IPS DF 19.7 (cell line): ENCODE results near the gene SUPT16H.
A peak's percentile ranks its signal among the peaks of the same experiment; 100 is the strongest.
"Not testable (repeated sequence)": the region's sequence is repeated elsewhere in the genome, so short reads cannot be mapped to it uniquely, and the experiment has no call there.

Experiments
- DNase-seq: peaks from one replicate; pipeline ENCODE4 v3.0.0-alpha.2; 2013; ENCODE audit warnings: low read depth, low spot score

The SUPT16H gene

GRCh38 chr14:21383848-21384493 is at the start of gene SUPT16H:
Gene SUPT16H, minus strand, starts transcription at chr14:21384019. Its CDS starts 92 bp downstream, at chr14:21383927.
- DNase-seq = peak; percentile 80

- no peak for DNase-seq
Measured at GRCh38 chr14:21431126-21431525, 47.3 kb upstream of the SUPT16H start.

- DNase-seq = no peak
Measured at GRCh38 chr14:21428930-21429329, 45.1 kb upstream of the SUPT16H start.

- DNase-seq = no peak
Measured at GRCh38 chr14:21426692-21427091, 42.9 kb upstream of the SUPT16H start.

- no peak for DNase-seq
Measured at GRCh38 chr14:21419528-21419927, 35.7 kb upstream of the SUPT16H start.

GRCh38 chr14:21415329-21415728 is 31.5 kb upstream of the SUPT16H start:
- DNase-seq = no peak

GRCh38 chr14:21414137-21414631 is 30.4 kb upstream of the SUPT16H start:
- no peak for DNase-seq

GRCh38 chr14:21408147-21408546 is 24.3 kb upstream of the SUPT16H start:
- no peak for DNase-seq

- DNase-seq = no peak
Measured at GRCh38 chr14:21406213-21406612, 22.4 kb upstream of the SUPT16H start.

- no peak for DNase-seq
Measured at GRCh38 chr14:21405097-21405496, 21.3 kb upstream of the SUPT16H start.

GRCh38 chr14:21399311-21399870 is 15.6 kb upstream of the SUPT16H start:
- DNase-seq = no peak

- DNase-seq = no peak
Measured at GRCh38 chr14:21398901-21399300, 15.1 kb upstream of the SUPT16H start.

- DNase-seq = no peak
Measured at GRCh38 chr14:21395450-21395849, 11.6 kb upstream of the SUPT16H start.

GRCh38 chr14:21385188-21385904 is 1.5 kb upstream of the SUPT16H start:
- no peak for DNase-seq

GRCh38 chr14:21384494-21384851 is 654 bp upstream of the SUPT16H start:
- DNase-seq = no peak

GRCh38 chr14:21382886-21383847 is 652 bp downstream of the SUPT16H start:
- no peak for DNase-seq

- DNase-seq = no peak
Measured at GRCh38 chr14:21382095-21382494, 1.7 kb downstream of the SUPT16H start.

GRCh38 chr14:21379338-21379737 is 4.5 kb downstream of the SUPT16H start:
- no peak for DNase-seq

- no peak for DNase-seq
Measured at GRCh38 chr14:21373980-21374379, 9.8 kb downstream of the SUPT16H start.

GRCh38 chr14:21372814-21373213 is 11.0 kb downstream of the SUPT16H start:
- not testable (repeated sequence) for DNase-seq

- DNase-seq = no peak
Measured at GRCh38 chr14:21369949-21370679, 13.7 kb downstream of the SUPT16H start.
